NCI-H524 treated with DMSO at 0.1 percent for 48 hours (cell line): ENCODE measurements around the gene PDE4D.
"Not testable (repeated sequence)": the region's sequence is repeated elsewhere in the genome, so short reads cannot be mapped to it uniquely, and the experiment has no call there.

Experiments used
- DNase-seq: peaks from one replicate; lab custom pipeline; 2025; lab: John Stamatoyannopoulos, UW

The PDE4D gene

DNA sequence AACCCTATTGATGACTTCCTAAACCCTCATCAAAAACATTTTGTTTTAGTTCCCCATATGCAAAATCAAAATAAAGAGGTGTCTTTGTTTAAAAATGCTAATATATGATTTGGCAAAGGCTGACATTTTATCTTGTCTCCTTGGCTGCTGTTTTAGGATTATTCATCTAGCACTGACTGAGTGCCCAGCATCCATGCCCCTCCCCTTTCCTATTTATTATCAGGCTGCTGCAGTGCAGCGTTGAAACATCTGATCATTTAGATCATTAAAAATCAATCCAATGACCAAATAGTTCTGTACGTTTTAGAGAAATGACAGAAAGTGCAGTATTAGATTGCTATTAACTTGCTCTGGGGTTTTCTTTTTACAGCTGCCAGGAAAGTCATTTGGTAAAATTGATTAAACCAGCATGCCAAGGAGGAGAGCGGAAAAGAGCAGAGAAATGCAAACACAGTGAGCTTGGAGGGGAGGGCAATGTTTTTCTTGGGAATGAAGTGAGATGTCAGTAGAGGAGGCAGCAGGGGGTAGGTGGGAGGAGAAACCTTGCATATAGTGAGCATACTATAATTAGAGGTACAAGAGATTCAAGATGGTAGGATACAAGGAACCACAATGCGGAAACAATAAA is 286.3 kb downstream of the PDE4D start:
- no peak for DNase-seq

DNA sequence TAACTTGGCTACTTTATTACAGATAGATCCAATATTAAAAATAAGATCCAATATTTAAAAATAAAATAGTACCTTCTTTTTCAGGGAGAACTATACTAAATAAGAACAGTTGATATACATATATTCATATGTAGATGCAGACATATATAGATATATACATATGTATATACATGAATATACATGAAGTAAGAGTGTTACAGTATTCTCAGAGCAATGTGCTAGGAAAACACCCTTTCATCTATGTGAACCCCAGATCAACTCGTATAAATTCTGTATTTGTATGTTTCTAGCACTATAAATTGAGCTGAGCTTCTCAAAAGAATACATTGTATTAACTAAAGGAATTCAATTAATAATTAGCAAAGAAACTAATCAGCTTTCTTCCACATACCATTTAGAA is 287.6 kb downstream of the PDE4D start:
- DNase-seq: no peak

DNA sequence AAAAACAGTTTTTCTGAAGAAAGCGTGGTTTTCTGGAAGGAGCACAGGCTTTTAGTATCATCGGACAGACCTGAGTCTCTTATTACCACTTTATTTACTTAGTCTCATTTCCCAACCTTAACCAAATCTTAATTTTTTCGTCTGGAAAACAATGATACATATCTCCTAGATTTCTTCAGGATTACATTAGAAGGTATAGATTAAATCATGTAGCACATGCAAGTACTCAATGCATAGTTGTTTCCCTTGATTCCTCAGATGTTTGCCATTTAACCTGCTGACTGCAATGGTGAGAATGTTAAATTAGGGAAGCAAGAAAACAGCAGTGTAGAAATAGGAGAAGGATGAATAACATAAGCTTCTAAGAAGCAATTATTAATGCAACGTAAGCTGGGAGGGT is 289.4 kb downstream of the PDE4D start:
- DNase-seq: no peak

DNA sequence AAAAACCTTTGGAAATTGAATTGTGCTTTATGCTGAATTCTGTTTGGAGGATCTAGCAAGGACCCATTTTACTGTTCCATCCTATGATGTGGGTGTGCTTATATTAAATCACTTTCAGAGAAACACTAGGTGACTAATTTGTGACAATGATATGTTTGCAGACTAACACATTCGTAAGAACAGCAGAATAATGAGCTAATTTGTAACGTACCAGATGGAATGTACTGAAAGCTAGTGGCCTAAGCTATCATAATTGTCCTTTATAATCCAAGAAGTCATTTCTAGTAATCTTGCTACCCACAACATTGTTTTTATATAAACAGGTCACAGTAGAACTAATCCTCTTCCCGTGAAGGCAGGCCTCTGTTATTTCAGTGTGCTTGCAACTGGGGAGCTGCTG is 292.5 kb downstream of the PDE4D start:
- no peak for DNase-seq

DNA sequence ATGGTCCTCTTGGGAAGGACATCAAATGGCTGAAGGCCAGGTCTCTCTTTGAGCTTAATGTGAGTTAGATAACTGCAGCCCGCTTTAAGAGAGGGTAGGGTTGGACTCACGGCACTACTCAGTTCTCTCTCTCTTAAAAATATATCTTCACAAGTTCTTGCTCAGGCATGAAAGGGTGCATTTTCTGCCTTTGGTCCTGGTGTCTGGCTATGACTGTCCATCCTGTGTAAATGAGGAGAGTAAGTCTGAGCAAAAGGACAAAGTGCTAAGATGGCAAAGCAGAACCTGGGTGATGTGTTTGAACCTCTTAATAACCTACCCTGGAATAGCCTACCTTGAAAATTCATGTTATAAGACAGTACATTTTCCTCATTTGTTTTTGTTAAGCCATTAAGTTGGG is 293.4 kb downstream of the PDE4D start:
- no peak for DNase-seq

DNA sequence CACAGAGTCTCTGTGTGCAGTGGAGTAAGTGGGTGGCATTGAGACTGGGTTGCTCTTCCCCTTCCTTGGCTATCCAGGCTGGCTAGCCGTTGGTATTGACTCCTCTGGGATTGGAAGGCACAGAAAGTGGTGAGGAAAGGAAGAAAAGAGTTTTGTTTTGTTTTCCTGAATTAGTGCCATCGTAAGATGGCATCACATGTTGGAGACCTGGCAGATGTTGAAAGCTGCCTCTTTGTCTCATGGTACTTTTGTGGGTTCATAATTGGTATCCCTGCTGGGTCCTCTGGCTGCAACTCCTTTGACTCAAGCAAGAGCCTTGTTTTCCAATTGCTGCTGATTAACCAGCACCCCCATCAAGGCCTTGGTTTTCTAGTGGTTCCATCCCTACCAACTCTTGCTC is 293.8 kb downstream of the PDE4D start:
- no peak for DNase-seq

DNA sequence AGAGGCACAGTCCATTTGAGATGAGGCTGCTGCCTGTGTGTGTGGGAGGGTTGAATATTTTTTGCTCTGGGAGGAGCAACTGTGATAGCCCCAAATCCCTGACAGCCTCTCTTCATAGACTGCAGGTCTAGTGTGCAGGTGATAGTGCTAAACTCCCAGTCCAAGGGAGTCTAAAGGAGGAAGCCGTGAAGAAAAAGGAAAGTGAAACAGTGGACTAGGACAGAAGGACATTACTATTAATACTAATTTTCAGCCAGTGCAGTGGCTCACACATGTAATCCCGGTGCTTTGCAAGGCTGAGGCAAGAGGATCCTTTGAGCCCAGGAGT is 295.0 kb downstream of the PDE4D start:
- no peak for DNase-seq

DNA sequence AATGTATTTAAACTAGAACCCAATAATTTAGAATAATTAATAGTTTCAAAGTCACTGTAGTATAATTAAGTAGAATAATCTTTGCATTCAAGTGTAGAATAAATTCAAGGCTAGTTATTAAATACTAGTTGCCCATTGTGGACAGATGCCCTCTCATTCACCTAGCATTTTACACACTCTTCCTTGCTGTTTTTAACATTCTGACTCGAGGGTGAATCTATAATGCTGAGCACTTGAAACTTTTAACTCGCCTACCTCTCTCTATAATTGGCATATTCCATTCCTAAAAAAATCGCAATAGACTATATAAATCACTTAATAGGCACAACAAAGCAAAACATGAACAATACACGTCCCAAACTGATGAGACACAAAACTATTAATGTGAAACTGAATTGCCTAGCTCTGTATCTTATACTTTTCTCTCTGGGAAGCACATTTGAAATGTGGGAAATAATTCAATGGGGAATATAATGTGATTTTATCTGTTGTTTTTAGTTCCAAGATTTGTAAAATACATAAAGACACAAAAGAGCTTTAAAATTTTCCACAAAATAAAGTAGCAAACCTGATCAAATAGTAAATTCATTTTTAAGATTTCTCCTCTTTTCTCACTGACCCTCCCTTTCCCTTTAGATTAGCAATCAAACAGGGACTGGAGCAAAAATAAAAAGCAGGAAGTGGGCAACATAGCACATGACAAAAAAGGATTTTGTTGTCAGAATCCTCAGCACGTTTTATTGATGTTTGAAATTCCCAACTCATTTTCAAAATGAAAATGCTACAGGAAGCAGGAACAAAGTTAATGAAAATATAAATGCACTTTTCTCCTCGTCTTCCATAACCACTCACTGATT is 295.6 kb downstream of the PDE4D start:
- DNase-seq: no peak

DNA sequence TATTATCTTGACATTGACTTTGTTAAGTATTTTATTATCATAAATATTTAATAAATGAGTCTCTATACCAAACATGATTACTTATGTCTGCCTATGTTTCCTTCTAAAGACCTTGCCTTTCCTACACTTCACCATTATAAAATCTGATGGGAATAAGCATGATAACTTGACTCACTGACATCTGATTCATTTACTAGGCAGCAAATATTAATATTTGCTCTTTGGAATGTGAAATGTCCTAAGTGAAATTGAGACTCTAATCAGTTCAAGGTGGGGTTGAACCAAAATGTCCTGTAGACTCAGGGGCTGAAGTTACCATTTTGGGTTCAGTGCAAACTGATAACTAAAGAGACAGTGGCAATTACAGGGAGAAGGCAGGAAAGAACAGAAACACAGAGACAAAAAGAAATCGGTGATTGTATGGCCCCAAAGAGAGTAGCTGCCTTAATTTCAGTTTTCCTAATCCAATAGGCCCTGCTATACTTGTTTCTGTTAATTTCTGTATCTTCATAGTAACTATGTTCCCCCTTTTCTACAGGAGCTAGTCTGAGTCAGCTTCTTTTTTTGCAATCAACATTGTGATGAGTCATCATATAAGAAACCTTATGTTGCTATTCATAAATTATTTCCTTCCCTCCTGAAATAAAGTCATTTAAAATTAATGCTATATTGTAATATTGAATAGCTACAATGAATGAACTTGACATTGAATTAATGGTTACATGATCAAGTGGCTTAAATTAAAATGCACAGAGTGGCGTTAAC is 296.8 kb downstream of the PDE4D start:
- DNase-seq: no peak

DNA sequence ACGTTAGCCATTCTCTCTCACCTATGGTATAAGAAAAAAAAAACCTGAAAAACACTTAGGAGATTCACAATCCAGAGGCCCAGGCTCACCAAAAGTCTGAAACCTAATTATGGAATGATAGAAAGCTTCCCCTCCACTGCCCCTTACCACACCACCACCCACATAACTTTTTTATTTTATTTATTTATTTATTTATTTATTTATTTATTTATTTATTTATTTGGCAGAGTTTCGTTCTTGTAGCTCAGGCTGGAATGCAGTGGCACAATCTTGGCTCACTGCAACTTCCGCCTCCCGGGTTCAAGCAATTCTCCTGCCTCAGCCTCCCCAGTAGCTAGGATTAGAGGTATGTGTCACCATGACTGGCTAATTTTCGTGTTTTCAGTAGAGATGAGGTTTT is 299.4 kb downstream of the PDE4D start:
- DNase-seq: not testable (repeated sequence)

DNA sequence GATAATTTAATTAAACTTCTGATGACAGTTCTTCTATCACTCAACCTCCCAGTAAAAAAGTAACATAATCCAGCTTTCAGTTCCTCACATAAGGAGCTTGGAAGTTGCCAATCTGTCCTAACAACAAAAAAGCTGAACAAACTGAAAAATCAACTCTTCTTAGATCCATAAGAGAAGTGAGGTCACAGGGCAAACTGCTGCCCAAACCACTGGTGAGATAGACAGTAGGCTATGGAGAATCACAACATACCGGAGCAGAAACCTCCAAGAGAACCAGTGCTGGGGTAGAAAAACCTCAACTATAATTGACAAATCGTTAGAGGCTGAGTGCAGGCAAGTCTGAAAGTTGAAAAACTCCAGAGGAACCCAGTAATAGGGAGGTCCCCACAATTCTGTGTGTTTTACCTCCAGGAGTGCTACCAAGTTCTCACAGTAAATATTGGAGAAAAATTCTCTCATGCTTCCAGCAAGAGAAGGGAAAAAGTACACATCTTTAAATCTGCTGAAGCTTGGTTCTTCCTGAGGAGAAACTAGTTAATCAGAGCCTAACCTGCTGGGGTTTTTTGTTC is 300.0 kb downstream of the PDE4D start:
- DNase-seq: no peak

DNA sequence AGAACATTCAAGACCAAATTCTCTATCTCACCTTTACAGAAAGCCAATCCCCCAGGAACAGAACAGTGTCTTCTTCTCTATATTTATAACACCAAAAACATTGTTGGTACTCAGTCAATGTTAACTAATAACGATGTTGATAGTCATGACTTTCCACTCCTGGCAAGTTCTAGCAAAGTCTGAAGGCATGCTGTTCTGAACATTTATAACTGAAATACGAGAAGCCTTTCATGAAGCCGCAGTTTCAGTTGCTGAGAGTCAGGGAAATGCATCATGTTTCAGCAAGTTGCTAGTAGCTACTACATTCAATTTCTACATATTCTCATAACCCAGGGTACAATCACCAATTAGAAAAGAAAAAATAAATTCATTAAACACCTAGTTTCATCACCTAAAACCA is 301.4 kb downstream of the PDE4D start:
- no peak for DNase-seq

DNA sequence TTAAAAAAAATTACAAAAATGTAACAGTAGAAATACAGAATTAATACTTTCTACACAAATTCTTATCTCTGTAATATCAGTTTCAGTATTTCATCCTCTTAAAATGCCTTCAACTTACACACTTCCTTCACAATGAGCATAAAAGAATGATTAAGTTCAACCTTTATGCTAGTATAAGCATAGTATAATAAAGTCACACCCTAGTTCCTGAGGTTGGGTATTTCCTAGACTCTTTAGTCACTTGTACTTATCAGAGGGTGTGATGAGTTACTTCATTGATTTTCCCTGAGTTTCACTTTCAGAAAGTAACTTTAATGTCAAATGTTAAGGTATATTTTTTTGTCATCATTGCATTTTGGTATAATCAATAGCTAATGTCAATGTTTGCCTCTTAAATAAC is 302.4 kb downstream of the PDE4D start:
- DNase-seq: no peak

DNA sequence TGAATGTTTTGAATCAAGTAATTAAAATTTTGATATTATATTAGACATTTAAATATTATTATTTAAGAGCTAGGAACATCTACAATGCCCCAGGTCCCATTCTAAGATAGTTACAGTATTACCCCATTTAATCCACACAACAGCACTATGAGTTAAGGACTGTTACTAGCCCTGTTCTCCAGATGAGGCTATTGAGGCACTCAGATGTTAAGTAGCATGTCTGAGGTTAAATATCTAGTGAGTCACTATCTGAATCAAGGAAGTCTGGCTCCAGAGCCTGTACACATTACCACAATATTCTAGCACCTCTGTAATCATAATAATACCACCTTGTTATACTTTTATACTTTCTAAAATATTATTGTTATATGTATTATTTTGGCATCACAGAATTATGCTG is 304.6 kb downstream of the PDE4D start:
- no peak for DNase-seq

DNA sequence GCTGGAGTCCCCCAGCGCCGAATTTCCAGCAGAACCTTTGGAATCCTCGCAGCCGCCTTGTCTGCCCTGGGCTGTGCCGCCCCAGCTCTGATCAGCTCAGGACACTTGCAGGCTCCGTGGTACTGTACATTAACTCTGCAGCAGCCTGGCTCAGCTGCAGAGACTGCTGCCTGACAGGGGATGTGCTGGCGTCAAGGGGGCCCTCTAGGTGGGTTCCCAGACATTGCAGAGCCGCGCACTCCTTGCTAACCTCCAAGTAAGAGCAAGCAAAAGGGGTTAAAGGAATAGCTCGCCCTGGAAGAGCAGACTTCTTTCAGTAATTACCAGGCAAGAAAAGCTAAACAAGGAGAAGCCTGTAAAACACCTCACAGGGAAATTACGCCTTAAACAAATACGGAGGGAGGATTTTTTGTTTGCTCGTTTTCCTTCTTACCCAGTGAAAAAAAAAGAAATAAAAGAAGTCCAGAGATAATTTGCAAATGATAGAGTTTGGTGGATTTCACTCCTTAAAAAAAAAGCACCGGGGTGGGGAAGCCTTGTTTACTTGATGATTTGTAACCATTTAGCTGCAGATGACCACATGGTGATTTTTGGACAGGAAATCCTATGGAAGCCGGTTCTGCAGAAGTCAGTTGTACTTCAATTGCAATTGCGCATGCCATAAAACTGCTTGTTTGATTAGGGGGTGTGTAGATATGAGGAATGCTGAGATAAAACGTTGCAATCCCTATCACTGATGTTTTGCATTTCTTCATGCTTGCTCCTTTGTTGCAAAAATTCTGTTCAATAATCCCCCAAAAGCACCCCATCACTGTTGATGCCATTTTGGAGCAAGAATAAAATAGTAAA is 305.8 kb downstream of the PDE4D start:
- DNase-seq: peak; percentile 30

DNA sequence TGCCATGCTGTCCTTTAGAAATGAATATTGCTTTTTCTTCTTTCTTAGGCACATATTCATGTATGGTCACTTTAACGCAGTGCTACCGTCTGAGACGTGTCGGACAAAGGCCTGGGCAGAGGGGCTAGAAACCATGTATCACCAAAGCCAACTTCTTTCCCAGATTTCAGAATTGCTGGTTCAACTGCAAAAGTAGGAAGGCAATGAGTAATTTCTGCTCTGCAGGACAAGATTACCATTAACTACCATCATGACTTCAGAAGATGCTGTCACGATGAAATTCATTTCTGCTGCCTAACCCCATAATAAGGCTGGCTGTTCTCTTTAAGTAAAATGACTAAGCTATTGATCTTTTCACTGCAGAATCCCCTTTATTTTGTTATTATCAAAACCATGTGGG is 306.7 kb downstream of the PDE4D start:
- DNase-seq: no peak

DNA sequence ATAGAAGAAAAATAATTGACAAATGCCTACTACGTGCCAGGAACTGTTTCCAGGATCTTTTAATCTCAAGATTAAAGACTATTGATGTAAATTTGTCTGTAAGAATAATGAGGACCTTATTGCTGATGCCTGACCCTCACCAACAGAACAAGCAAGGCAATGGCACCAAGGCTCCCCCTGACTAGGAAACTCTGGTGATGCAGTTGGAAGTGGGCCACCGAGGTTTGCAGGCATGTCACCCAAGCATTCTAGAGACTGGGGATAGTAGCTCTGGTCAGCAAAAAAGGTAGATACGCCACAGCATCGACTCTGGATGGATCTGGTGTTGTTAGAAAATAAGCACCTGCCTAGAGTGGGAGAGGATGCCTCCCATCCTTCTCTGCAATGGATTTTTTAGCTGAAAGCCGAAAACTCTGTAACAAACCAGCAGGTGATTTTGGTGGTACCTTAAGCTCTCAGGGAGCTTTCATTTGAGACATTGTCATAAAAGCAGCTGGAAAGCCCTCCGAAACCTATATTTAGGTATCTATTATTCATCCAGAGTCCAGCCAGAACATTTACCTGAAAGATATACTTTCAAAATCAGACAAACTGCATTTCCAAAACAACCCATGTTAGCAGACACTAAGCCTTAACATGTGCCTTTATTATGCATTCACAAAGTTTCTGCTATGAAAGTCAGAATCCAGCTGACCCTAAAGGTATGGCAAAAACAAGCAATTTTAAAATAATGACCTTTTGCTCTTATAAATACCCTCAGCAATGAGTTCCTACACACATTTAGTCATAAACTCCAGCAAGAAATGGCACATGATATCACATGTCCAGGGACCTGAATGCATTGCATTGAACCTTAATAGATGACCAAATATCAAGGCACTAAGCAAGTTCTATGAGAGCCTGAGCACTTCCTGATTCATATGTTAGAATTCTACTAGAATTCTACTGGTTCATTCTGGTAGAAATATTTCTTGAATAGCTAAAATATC is 308.4 kb downstream of the PDE4D start:
- no peak for DNase-seq

DNA sequence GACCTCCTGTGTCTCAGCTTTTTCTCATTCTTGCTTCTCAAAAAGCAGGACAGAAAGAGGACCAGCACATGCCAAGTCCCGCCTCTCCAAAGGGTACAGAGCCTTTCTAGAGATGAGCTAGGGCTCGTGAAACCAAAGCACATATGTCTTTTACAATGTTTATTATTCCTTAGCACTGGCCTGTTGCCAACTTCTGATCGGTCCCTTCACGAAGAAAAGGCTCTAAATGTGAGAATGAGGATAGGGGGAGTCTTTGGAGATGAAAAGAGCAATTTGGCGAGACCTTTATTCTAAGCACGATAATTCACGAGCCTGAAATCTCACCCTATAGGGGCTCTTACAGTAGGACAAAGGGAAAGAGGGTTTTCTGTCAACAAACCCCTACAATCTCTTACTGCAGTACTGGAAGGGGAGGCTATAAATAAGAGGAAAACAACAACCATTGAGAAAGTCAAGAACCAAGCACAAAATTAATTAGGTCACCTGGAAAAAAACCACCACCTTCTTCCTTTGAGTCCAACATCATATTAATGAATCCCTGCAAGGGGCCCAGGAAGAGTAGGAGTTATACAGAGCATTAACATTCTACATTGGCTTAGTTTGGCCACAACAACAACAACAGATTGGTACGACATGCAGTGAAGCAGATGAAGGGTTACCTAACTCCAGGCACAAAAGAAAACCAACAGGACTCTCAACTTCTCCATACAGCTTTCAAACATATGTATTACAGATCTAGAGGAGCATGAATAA is 309.5 kb downstream of the PDE4D start:
- no peak for DNase-seq

DNA sequence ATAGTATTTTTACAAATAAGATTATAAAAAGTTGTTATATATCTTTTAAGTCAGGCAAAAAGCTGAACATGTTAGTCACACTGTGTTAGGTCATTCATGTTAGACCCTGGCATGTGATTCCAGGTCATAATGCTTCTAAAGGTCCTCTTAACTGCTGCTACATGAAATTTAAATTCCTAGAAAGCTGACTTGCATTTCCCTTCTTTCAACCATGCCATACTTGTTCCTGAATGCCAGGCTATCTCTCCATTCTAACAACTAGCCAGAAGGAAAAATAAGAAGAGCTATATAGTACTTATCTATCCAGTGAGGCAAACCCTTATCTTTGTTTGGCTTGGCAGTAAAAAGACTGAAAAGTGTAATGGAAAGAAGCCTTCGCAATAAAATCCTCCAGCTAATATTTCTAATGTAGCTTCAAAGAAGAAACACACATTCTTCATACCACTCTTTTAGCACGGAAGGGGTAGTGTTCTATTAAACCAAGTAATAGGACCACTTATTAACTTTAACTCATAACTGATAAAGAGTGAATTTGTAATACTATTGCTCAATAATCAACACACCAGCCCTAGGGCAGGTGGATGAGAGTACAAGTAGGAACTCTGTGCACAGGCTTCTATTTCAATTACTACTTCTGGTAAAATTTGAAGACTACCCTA is 310.2 kb downstream of the PDE4D start:
- no peak for DNase-seq
